A549 (cell line): ENCODE data around the gene BRPF3. TPM values are rescaled to one million over a fixed set of nuclear protein-coding genes. Genes with fewer than 3 reads are reported as not detected.

Source experiments
- ATAC-seq, 2 experiments: fragments of 200-7000 bp in 1 of 2; fragments of >200 bp in 1 of 2; cut with Nextera tagmentation in 1 of 2; cut with Tn5 transposase in 1 of 2; 3 replicates each; pipeline versions ENCODE4 v1.8.0 to v1.9.1; 2018 to 2020; ENCODE audit warnings: mild to moderate bottlenecking in 1 of 2, moderate library complexity in 1 of 2
- CTCF ChIA-PET: fragments of 300-600 bp; sonication (Branson Sonifier 250); formaldehyde crosslinking; extraction: SDS; loops from one replicate; lab custom pipeline; 2021; ENCODE audit warnings: antibody characterized with exemption, inconsistent platforms; lab: Yijun Ruan, JAX
- POLR2A ChIA-PET: fragments of 350-600 bp; formaldehyde crosslinking; extraction: SDS; loops from one replicate; lab custom pipeline; 2021; ENCODE audit warnings: antibody characterized with exemption, inconsistent platforms; lab: Yijun Ruan, JAX
- DNase-seq, 2 experiments: peaks; one replicate each; pipeline versions ENCODE4 v3.0.0 to v3.0.0-alpha.2; 2011 to 2016; ENCODE audit warnings: low read depth in 1 of 2, low spot score in 1 of 2
- FAIRE-seq: peaks from 2 replicates; lab custom pipeline; 2011; peaks lifted over from hg19 to GRCh38; lab: Jason Lieb, UNC
- H3K27ac ChIP-seq, 2 experiments: fragments of >200 bp; sonication (Bioruptor Twin); formaldehyde crosslinking; 3 replicates each; pipeline ENCODE4 v1.5.1; 2016 to 2017
- H3K4me1 ChIP-seq: fragments of >200 bp; sonication (Bioruptor Twin); formaldehyde crosslinking; 3 replicates; pipeline ENCODE4 v1.6.1; 2016
- H3K4me2 ChIP-seq: fragments of >200 bp; sonication (Bioruptor Twin); formaldehyde crosslinking; 3 replicates; pipeline ENCODE4 v1.6.1; 2016
- H3K4me3 ChIP-seq: fragments of >200 bp; sonication (Bioruptor Twin); formaldehyde crosslinking; 3 replicates; pipeline ENCODE4 v1.5.1; 2016
- H3K9me3 ChIP-seq: fragments of >200 bp; sonication (Bioruptor Twin); formaldehyde crosslinking; 3 replicates; pipeline ENCODE4 v1.6.1; 2016
- CBX2 ChIP-seq: fragments of 200-600 bp; sonication (generic); IDR thresholded peaks from 2 replicates; pipeline ENCODE4 v1.6.1; 2016; ENCODE audit warnings: low read depth, mild to moderate bottlenecking, borderline replicate concordance
- E2F6 ChIP-seq: IDR thresholded peaks from 2 replicates; pipeline ENCODE4 v1.6.1; 2012; ENCODE audit warnings: low read depth, borderline replicate concordance
- EP300 ChIP-seq, 2 experiments: fragments of >200 bp; sonication (Bioruptor Twin); formaldehyde crosslinking; IDR thresholded peaks; 2 replicates in 1 of 2; 3 replicates in 1 of 2; pipeline ENCODE4 v1.6.1; 2016 to 2017
- ESRRA ChIP-seq: fragments of 150-350 bp; IDR thresholded peaks from 2 replicates; pipeline ENCODE4 v1.6.1; 2014; ENCODE audit warnings: mild to moderate bottlenecking, low read length, borderline replicate concordance
- HDAC2 ChIP-seq: fragments of 200-600 bp; sonication (generic); IDR thresholded peaks from 2 replicates; pipeline ENCODE4 v1.6.1; 2016
- HES2 ChIP-seq: fragments of >200 bp; sonication (Bioruptor Twin); formaldehyde crosslinking; IDR thresholded peaks from 2 replicates; pipeline ENCODE4 v1.6.1; 2016
- HEYL ChIP-seq: fragments of 250-450 bp; sonication (Bioruptor Pico); IDR thresholded peaks from 2 replicates; pipeline ENCODE4 v1.8.0; 2021; ENCODE audit warnings: mild to moderate bottlenecking, moderate library complexity
- HOXA7 ChIP-seq: fragments of 250-450 bp; sonication (Bioruptor Pico); IDR thresholded peaks from 2 replicates; pipeline ENCODE4 v1.5.0; 2020; ENCODE audit warnings: mild to moderate bottlenecking, moderate library complexity
- HOXB5 ChIP-seq: fragments of 250-450 bp; sonication (Bioruptor Pico); IDR thresholded peaks from 2 replicates; pipeline ENCODE4 v1.5.0; 2020; ENCODE audit warnings: mild to moderate bottlenecking, moderate library complexity
- MAX ChIP-seq: IDR thresholded peaks from 2 replicates; pipeline ENCODE4 v1.6.1; 2012
- MAZ ChIP-seq: fragments of 150-350 bp; IDR thresholded peaks from 2 replicates; pipeline ENCODE4 v1.6.1; 2014; ENCODE audit warnings: antibody characterized with exemption, low read depth, low read length, borderline replicate concordance
- POLR2A ChIP-seq: IDR thresholded peaks from 2 replicates; pipeline ENCODE4 v1.6.1; 2012; ENCODE audit warnings: mild to moderate bottlenecking, low read length
- RARB ChIP-seq: fragments of 250-450 bp; sonication (Bioruptor Pico); IDR thresholded peaks from 2 replicates; pipeline ENCODE4 v1.8.0; 2021; ENCODE audit warnings: mild to moderate bottlenecking, moderate library complexity
- RCOR1 ChIP-seq: fragments of 150-350 bp; IDR thresholded peaks from 2 replicates; pipeline ENCODE4 v1.6.1; 2014; ENCODE audit warnings: antibody characterized with exemption, low read length, low read depth
- RNF2 ChIP-seq: fragments of 200-600 bp; sonication (generic); IDR thresholded peaks from 2 replicates; pipeline ENCODE4 v1.6.1; 2016; ENCODE audit warnings: low read depth, mild to moderate bottlenecking, antibody characterized with exemption, moderate library complexity, borderline replicate concordance
- ZFP36 ChIP-seq: fragments of 450-650 bp; IDR thresholded peaks from 2 replicates; pipeline ENCODE4 v1.6.1; 2014; ENCODE audit warnings: borderline replicate concordance; ENCODE audit not compliant: partially characterized antibody
- WGBS: methylation state at CpG from one replicate; pipeline ENCODE4 v1.1.6; 2017; ENCODE audit errors: missing lambda C conversion rate; 5-methylcytosine and 5-hydroxymethylcytosine counted together
- polyA plus RNA-seq, 4 experiments: library from polyadenylated mRNA; depleted of rRNA in 3 of 4; stranded (reverse); fragments of >200 nt; fragmentation: RNase III in 1 of 4; extraction: RNeasy Plus Mini Kit Qiagen cat#74134 plus additional on column Dnase treatment in 1 of 4; gene quantifications; 2 replicates in 3 of 4; 3 replicates in 1 of 4; pipeline ENCODE4 v1.2.3, GENCODE V29; 2011 to 2017
- TF ChIP-seq, protein P1 (sequence below): fragments of 200-600 bp; sonication (generic); IDR thresholded peaks from 2 replicates; pipeline ENCODE4 v1.6.1; 2016; ENCODE audit warnings: antibody characterized with exemption, mild to moderate bottlenecking, moderate library complexity
- TF ChIP-seq, protein P2 (sequence below): fragments of >200 bp; sonication (Bioruptor Twin); formaldehyde crosslinking; IDR thresholded peaks from 3 replicates; pipeline ENCODE4 v1.6.1; 2016
- TF ChIP-seq, protein P3 (sequence below): fragments of 250-450 bp; sonication (Bioruptor Pico); IDR thresholded peaks from 2 replicates; pipeline ENCODE4 v1.5.0; 2020; ENCODE audit warnings: low read depth, mild to moderate bottlenecking, moderate library complexity

BRPF3 gene
- polyA plus RNA-seq, 2 of the 4 experiments (the other 2 are of a cell fraction): 9.8 to 11.2 TPM

- TF ChIP-seq, protein P1, sequence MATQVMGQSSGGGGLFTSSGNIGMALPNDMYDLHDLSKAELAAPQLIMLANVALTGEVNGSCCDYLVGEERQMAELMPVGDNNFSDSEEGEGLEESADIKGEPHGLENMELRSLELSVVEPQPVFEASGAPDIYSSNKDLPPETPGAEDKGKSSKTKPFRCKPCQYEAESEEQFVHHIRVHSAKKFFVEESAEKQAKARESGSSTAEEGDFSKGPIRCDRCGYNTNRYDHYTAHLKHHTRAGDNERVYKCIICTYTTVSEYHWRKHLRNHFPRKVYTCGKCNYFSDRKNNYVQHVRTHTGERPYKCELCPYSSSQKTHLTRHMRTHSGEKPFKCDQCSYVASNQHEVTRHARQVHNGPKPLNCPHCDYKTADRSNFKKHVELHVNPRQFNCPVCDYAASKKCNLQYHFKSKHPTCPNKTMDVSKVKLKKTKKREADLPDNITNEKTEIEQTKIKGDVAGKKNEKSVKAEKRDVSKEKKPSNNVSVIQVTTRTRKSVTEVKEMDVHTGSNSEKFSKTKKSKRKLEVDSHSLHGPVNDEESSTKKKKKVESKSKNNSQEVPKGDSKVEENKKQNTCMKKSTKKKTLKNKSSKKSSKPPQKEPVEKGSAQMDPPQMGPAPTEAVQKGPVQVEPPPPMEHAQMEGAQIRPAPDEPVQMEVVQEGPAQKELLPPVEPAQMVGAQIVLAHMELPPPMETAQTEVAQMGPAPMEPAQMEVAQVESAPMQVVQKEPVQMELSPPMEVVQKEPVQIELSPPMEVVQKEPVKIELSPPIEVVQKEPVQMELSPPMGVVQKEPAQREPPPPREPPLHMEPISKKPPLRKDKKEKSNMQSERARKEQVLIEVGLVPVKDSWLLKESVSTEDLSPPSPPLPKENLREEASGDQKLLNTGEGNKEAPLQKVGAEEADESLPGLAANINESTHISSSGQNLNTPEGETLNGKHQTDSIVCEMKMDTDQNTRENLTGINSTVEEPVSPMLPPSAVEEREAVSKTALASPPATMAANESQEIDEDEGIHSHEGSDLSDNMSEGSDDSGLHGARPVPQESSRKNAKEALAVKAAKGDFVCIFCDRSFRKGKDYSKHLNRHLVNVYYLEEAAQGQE: no peak
- no peak for TF ChIP-seq HOXA7
- no peak for TF ChIP-seq EP300 (IDR thresholded peaks at IDR 0.05)
- no peak for TF ChIP-seq MAZ
- TF ChIP-seq RARB (CRISPR knock-in tag): no peak
- TF ChIP-seq RCOR1: no peak
- TF ChIP-seq, protein P2, sequence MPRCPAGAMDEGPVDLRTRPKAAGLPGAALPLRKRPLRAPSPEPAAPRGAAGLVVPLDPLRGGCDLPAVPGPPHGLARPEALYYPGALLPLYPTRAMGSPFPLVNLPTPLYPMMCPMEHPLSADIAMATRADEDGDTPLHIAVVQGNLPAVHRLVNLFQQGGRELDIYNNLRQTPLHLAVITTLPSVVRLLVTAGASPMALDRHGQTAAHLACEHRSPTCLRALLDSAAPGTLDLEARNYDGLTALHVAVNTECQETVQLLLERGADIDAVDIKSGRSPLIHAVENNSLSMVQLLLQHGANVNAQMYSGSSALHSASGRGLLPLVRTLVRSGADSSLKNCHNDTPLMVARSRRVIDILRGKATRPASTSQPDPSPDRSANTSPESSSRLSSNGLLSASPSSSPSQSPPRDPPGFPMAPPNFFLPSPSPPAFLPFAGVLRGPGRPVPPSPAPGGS: no peak
- TF ChIP-seq ESRRA: no peak
- no peak for TF ChIP-seq ZFP36
Measured at GRCh38 chr6:36280467-36280866, 83.9 kb downstream of the BRPF3 start (continued).

GRCh38 chr6:36280983-36281382 is 84.4 kb downstream of the BRPF3 start:
- DNase-seq (no peak), ATAC-seq (no peak), FAIRE-seq (no peak)
- Histone ChIP-seq H3K4me2 (no peak overlapping the region), H3K27ac (no peak overlapping the region), H3K9me3 (no peaks in the 10 kb centered on the region), H3K4me3 (no peak overlapping the region), H3K4me1 (no peaks in the 10 kb centered on the region)
- CTCF ChIA-PET: interaction anchor here (0.7 to 1.4 kb wide), 3 partner anchors 8 to 61 kb away, joined by 3 to 5 read pairs (median 4); no protein-coding TSS in a partner anchor
- 41% methylated on average over 4 of the region's 4 CpGs for WGBS
- POLR2A ChIA-PET: no interaction called here
- TF ChIP-seq HEYL (no peak), POLR2A (no peak), E2F6 (no peak), RNF2 (no peak), RARB (CRISPR knock-in tag) (no peak), CBX2 (no peak), MAX (no peak), HDAC2 (no peak), HOXB5 (no peak), HES2 (no peak)
- TF ChIP-seq, protein P3, sequence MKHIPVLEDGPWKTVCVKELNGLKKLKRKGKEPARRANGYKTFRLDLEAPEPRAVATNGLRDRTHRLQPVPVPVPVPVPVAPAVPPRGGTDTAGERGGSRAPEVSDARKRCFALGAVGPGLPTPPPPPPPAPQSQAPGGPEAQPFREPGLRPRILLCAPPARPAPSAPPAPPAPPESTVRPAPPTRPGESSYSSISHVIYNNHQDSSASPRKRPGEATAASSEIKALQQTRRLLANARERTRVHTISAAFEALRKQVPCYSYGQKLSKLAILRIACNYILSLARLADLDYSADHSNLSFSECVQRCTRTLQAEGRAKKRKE (CRISPR knock-in tag): no peak

Other genes with a start within 250 kb of the BRPF3 start
- gene SLC26A8, start 172.1 kb upstream of the BRPF3 start, polyA plus RNA-seq (2011; rRNA removed): not detected in 2 replicates
- gene SLC26A8, start 172.1 kb upstream of the BRPF3 start, polyA plus RNA-seq (2017; fragmentation: RNase III; extraction: RNeasy Plus Mini Kit Qiagen cat#74134 plus additional on column Dnase treatment): not detected in 3 replicates
- 36.7 and 40.2 TPM in 2 replicates for gene MAPK14, start 168.9 kb upstream of the BRPF3 start, polyA plus RNA-seq (2011; rRNA removed)
- 19.4 to 20.5 TPM (median 19.9 TPM) in 3 replicates for gene MAPK14, start 168.9 kb upstream of the BRPF3 start, polyA plus RNA-seq (2017; fragmentation: RNase III; extraction: RNeasy Plus Mini Kit Qiagen cat#74134 plus additional on column Dnase treatment)
- gene MAPK13, start 66.2 kb upstream of the BRPF3 start, polyA plus RNA-seq (2011; rRNA removed): 0.45 TPM in 2 replicates
- gene MAPK13, start 66.2 kb upstream of the BRPF3 start, polyA plus RNA-seq (2017; fragmentation: RNase III; extraction: RNeasy Plus Mini Kit Qiagen cat#74134 plus additional on column Dnase treatment): 0.63 to 1.0 TPM (median 0.87 TPM) in 3 replicates
- 0.09 and 0.12 TPM in 2 replicates for gene PNPLA1, start 73.3 kb downstream of the BRPF3 start, polyA plus RNA-seq (2011; rRNA removed)
- 0.04 TPM in 1 of 3 replicates, not detected in the others for gene PNPLA1, start 73.3 kb downstream of the BRPF3 start, polyA plus RNA-seq (2017; fragmentation: RNase III; extraction: RNeasy Plus Mini Kit Qiagen cat#74134 plus additional on column Dnase treatment)
- not detected in 2 replicates for gene BNIP5, start 140.1 kb downstream of the BRPF3 start, polyA plus RNA-seq (2011; rRNA removed)
- gene BNIP5, start 140.1 kb downstream of the BRPF3 start, polyA plus RNA-seq (2017; fragmentation: RNase III; extraction: RNeasy Plus Mini Kit Qiagen cat#74134 plus additional on column Dnase treatment): not detected in 3 replicates
- gene ETV7, start 190.9 kb downstream of the BRPF3 start, polyA plus RNA-seq (2011; rRNA removed): 0.05 and 0.08 TPM in 2 replicates
- gene ETV7, start 190.9 kb downstream of the BRPF3 start, polyA plus RNA-seq (2017; fragmentation: RNase III; extraction: RNeasy Plus Mini Kit Qiagen cat#74134 plus additional on column Dnase treatment): 0.07 to 0.12 TPM in 2 of 3 replicates, not detected in the other
- gene PXT1, start 246.1 kb downstream of the BRPF3 start, polyA plus RNA-seq (2011; rRNA removed): not detected in 2 replicates
- not detected in 3 replicates for gene PXT1, start 246.1 kb downstream of the BRPF3 start, polyA plus RNA-seq (2017; fragmentation: RNase III; extraction: RNeasy Plus Mini Kit Qiagen cat#74134 plus additional on column Dnase treatment)
- gene KCTD20, start 246.3 kb downstream of the BRPF3 start, polyA plus RNA-seq (2011; rRNA removed): 48.2 and 48.3 TPM in 2 replicates
- 16.8 to 18.1 TPM (median 17.8 TPM) in 3 replicates for gene KCTD20, start 246.3 kb downstream of the BRPF3 start, polyA plus RNA-seq (2017; fragmentation: RNase III; extraction: RNeasy Plus Mini Kit Qiagen cat#74134 plus additional on column Dnase treatment)